NCI-H524 treated with DMSO at 0.1 percent for 48 hours (cell line): ENCODE measurements around the gene ASGR2.
"Not testable (repeated sequence)": the region's sequence is repeated elsewhere in the genome, so short reads cannot be mapped to it uniquely, and the experiment has no call there.

Source experiments
- DNase-seq: peaks from one replicate; lab custom pipeline; 2025; lab: John Stamatoyannopoulos, UW

The ASGR2 gene, protein sequence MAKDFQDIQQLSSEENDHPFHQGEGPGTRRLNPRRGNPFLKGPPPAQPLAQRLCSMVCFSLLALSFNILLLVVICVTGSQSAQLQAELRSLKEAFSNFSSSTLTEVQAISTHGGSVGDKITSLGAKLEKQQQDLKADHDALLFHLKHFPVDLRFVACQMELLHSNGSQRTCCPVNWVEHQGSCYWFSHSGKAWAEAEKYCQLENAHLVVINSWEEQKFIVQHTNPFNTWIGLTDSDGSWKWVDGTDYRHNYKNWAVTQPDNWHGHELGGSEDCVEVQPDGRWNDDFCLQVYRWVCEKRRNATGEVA

DNA sequence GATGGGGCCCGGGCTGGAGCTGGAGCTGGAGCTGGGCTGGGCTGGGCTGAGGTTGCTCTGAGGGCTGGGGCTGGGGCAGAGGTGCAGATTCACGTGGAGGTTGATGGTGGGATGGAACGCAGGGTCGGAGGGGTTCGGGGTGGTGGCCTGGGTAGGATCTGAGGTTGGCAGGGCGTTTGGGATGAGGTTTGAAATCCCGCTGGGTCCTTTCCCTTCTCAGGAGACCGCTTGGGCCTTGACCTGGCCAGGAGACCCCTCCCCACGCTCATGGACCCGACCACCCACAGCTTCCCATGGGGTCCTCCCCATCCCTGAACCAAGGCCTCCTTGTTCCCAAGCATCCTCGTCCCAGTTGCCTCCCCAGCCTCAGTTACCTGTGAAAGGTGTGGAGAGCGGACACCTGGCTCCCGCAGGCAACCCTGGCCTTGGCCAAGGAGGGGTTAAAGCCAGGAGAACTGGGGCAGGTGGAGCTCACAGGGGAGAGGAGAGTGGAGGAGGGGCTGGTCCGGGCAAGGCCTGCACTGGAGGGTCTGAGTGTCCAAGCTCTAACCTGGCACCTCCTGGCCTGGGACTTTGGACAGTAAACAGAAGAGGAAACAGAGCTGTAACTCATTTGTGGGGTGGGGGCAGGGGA lies at the start of gene ASGR2:
Gene ASGR2 (minus strand): TSS at position 582 of the 634 bp plus-strand sequence. CDS start 582 bp downstream, outside the sequence.
- DNase-seq, result no peak

DNA sequence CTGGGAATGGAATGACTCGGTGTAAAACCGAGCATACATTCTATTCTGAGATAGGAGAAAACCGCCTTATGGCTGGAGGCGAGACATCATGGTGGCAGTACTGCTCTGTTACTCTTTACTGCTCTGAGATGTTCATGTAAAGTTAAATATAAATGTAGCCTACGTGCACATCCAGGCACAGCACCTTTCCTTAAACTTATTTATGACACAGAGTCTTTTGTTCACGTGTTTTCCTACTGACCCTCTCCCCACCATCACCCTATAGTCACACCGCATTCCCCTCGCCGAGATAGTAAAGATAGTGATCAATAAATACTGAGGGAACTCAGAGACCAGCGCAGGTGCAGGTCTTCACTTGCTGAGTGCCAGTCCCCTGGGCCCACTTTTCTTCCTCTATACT lies 44.9 kb upstream of the ASGR2 start:
- DNase-seq, result not testable (repeated sequence)

DNA sequence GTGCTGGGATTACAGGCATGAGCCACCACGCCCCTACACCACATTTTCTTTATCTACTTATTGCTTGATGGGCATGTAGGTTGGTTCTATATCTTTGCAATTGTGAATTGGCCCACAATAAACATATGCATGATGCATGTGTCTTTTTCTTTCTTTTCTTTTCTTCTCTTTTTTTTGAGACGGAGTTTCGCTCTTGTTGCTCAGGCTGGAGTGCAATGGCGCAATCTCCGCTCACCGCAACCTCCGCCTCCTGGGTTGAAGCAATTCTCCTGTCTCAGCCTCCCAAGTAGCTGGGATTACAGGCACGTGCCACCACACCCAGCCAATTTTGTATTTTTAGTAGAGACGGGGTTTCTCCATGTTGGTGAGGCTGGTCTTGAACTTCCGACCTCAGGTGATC lies 43.8 kb upstream of the ASGR2 start:
- not testable (repeated sequence) for DNase-seq

DNA sequence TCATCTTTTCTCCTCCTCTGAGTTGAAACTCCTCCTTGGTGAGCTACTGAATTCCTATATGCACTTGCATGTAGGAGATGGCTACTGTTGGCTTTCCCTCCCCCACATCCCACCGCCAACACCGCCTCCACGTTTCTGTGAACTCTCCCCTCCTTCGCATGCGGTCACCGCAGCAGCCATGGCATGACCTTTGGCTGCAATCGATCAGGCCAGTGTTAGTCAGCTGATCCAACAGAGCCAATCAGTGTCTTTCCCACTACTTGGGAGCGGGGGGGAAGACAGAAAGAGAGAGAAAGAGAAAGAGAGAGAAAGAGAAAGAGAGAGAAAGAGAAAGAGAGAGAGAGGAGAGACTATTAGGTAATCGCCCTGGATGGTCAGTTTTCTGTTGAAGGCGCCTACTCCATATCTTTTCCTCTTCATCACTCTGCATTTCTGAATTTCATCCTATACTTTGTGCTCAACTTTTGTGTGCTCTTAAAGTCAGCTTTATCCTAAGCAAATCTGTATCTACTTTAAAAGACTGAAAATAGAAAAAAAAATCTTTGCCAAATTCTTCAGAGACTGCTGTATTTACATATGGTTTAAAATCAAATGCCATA lies 41.8 kb upstream of the ASGR2 start:
- no peak for DNase-seq

DNA sequence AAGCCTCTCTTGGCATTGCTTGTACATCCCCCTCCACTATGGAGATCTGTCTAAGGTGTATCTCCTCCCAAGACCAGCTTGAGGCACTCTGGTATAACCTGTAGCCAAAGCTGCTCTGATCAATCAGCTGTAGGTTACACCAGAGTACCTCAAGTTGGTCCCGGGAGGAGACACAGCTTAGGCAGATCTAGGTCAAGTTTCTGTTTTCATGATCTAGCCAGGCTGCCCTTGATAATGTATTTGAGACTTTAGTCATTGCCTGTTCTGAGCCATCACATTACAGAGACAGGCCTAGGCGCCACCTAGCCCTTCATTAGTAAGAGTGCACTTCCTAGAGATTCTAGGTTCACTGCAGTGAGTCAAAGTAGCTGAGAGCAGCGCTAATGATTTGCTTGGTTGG lies 33.1 kb upstream of the ASGR2 start:
- no peak for DNase-seq

DNA sequence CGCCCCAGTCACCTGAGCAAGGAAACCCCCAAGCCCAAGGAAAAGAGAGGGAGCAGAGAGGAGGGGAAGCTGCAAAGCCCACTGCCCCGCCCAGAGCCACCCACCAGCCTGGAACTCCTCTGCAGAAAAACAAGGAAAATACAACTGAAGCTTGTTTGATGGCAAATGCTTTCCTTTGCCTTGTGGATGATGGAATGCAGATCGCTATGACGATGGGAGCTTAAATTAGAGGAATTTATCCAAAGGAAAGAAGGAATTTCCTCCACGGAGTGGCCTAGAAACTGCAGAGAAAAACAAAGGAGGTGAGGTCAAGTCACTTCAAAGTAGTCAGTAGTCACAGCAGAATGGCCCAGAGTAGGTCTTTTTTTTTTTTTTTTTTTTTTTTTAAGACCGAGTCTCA lies 31.5 kb upstream of the ASGR2 start:
- no peak for DNase-seq

DNA sequence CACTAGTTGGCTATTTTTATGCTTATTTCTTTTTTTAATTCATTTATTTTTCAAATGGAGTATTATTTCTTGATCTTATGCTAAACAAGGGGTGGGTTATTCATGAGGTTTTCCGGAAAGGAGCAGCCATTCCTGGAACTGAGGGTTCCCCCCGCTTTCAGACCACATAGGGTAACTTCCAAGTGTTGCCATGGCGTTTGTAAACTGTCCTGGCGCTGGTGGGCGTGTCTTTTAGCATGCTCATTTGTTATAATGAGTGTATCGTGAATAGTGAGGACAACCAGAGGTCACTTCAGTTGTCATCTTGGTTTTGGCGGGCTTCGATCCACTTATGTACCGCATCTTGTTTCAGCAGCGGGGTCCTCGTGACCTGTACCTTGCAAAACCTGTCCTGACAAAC lies 29.6 kb upstream of the ASGR2 start:
- DNase-seq, result no peak

DNA sequence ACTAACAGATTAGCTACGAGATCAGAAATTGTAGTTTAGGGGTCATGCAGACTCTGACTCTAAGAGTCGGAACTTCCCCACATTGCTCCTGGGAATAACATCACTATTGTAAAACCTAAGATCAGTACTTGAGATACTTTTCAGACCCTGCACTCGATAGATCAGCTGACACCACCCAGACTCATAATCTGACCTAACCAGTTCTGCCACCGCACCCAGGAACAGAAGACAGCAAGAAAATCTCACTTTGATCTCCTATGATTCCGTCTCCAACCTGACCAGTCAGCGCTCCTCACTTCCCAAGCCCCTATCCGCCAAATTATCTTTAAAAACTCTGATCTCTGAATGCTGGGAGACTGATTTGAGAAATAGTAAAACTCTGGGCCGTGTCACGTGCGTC lies 27.2 kb upstream of the ASGR2 start:
- no peak for DNase-seq

DNA sequence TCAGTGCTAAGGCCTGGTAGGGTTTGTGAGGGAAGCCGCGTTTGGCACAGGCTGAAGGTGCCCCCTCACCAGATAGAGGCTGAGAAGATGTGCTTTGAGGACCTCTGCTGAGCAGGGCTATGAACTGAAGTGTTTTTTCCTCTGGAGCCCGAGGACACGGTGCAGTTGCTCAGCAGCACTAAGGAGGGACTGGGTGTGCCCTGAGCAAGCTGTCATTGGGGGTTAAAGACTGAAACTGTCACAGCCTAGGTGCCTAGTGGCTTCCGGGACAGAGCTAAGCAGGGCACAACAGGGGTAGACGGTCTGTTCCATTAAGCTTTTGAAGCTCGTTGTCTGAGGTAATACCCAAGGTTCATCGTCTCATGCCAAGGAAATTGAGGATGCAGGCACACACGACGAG lies 24.8 kb upstream of the ASGR2 start:
- no peak for DNase-seq

DNA sequence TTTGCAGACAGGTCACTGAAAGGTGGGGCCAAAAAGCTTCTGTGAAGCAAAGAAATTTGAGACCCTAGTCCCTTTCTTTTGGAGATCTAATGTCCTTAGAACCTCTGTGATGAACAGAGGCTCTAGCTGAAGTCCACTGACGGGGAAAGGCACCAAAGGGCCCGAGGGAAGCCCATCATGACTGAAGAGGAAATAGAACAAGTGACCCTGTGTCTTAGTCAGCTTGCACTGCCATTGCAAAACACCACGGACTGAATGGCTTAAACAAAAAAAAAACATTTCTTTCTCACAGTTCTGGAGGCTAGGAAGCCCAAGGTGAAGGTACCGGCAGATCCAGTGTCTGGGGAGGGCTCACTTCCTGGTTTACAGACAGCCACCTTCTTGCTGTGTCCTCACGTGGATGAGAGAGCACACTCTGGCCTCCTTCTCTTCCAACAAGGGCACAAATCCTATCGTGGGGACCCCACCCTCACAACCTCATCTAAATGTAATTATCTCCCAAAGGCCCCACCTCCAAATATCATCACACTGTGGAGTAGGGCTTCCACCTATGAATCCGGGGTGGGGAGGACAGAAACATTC lies 24.3 kb upstream of the ASGR2 start:
- DNase-seq, result no peak

DNA sequence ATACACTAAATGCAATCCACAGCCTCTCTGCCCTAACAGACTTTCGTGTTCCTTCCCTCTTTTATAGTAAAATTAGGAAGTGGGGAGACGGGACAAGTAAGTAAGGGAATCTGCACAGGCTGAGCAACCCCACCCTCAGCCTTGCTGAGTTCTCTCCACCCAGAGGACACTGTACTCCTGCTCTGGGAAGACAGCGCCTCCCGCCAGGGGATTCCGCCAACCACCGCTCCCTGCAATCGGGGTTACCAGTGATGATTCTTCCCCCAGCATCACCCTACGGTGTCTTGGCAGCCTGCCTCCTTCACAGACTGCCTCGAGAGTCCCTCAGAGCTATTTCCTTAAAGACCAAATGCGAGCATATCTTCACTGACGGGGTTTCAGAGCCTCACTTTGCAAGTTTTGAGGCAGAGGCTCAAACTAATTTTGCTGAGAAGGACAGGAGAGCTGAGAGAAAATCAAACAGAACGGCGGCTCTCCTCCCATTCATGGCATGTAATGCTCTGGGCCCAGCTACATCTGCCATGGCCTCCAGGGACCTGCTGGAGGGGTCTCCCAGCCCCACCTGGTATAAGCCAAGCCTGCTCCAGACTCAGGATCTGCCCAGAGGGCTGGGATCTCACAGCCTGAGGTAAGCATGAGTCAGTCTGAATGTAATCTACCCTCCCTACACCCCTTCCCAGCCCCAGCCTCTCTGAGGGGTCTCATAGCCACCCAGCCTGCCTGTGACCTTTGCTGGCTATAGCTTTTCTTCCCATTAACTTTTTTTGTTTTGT lies 22.7 kb upstream of the ASGR2 start:
- DNase-seq, result no peak

DNA sequence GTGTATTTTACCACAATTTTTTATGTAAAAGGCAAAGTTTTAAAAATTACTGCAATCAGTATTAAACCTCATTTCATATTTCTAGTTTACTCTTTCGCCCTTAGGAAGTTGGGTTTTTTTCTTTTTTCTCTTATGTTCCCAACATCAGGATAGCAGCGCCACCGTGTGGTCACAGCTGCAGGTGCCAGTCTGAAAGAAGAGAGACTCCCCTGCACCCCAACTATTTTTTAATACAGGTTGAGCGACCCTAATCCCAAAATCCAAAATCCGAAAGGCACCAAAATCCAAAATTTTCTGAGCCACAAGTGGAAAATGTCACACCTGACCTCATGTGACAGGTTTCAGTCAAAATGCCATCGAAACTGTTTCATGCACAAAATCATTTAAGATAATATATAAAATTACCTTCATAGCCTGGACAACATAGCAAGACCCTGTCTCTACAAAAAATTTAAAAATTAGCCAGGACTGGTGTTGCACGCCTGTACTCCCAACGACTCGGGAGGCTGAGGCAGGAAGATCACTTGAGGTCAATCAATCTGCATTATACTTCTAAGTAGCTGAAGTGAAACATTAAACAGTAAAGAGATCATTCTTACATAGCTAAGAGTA lies 21.8 kb upstream of the ASGR2 start:
- DNase-seq, result no peak

DNA sequence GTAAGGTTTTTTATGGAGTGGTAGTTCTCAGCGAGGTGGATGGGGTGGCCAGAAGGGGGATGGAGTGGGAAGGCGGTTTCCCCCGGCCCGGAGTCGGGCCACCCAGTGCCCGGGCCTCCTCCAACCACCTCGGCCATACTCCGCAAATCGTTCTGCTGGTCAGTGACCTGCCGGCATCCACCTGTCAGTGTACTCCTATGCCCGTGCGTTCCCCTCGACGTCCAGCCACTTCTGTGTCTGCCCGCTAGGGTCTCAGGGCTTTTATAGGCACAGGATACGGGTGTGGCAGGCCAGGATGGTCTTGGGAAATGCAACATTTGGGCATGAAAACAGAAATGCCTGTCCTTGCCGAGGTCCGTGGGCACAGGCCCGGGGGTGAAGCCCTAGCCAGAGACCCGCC lies 19.3 kb upstream of the ASGR2 start:
- DNase-seq, result no peak

DNA sequence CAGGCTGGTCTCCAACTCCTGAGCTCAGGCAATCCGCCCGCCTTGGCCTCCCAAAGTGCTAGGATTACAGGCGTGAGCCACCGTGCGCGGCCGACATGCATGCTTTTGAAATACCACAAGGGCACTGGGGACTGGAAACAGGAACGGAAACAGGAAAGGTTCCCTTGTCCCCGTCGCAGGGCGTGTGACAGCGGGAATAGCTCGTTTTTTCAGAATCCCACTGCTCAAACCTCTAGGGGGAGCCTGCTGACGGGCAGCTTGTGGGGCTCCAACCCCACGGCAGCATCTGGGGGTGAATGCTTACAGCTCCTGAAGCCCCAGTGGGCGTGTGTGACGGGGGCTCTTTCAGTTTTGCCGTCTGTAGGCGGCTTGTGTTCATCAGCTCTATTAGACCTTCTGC lies 18.8 kb upstream of the ASGR2 start:
- DNase-seq, result no peak

DNA sequence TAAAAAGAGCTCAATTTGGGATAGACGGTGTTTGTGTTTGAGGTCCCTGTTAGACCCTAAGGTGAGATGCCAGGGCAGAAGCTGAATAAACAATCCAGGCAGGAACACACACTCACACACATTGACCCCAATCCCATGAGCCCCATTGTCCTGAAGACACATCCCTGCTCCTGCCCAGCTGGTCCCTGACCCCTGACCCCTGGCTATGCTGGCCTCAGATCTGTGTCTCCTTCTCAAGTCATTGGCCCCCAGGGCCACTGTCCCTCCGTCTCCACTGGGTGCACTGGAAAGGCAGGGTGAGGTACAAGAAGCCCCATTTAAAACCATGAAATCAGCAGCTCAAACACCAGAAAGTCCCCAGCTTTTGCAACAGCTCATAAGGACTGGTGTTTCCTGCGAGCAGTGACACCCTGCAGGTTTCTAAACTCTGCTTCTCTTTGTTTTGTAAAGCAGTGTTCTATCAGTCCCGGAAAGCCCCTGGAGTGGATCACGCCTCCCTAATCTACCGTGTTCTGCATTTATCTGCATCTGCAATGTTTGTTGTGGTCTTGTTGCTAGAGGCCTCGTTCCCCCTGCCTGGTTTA lies 18.0 kb upstream of the ASGR2 start:
- DNase-seq, result no peak

DNA sequence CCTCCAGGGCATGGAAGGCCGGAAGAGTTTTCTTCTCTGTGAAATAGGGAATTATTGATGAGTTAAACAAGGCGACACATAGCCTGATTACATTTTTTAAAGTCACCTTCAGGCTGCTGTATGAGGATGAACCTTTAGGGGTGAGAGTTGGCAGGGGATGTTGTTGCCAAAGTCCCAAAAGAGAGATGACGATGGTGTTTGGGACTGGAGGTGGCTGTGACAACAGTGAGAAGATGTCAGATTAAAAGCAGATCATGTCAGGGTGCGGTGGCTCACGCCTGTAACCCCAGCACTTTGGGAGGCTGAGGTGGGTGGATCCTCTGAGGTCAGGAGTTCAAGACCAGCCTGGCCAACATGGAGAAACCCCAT lies 16.8 kb upstream of the ASGR2 start:
- no peak for DNase-seq

DNA sequence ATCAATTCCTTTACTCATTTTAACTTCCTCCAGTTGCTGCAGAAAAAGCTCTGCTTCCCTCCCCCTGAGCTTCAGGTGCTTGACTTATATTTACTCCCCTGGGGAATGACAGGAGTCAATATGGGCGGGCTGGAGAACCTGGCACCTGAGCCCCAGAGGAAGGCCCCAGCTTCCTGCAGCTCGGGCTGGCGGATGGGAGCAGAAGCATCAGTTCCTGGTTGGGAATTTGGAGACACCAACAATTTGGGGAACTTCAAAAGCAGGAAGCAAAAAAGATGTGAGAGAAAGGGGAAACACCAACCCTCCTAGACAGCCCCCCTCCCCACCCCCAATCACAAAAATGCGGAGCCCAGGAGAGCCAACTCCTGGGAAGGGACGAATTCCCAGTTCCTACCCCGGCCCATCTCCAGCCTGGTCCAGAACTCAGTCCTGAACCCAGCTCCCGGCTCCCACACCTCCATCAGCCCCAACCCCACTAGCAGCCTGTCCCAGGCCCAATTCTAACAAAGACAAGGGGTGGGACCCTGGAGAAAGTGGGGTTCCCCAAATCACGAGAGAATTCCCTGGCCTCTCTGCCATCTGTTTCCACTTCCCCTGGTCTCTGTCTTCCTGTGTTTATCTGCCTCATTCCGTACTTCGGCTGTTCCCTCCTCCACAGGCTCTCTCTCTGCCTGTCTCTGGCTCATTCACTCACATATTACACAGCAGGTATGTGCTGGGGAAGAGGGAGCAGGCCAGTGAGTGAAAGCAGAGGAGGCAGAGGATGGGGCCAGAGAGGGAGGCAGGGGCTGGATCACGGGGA lies 16.2 kb upstream of the ASGR2 start:
- DNase-seq, result no peak

DNA sequence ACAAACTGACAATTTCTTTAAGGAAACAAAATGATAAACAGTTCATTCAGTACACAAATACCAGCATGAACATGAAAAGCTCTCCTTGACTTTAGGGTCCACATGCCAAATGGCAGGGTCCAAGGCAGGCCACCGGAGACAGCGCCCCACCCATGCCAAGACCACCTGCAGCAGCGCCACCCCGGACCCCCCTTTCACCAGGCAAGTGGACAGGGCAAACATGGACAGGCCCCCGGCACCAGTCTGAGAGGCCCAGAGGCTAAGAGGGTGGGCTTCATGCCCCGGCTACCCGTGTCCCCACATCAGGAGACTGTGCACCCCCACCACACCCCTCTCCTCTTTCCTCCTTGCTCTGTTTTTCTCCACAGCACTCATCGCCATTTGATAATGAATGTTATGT lies 14.7 kb upstream of the ASGR2 start:
- no peak for DNase-seq

DNA sequence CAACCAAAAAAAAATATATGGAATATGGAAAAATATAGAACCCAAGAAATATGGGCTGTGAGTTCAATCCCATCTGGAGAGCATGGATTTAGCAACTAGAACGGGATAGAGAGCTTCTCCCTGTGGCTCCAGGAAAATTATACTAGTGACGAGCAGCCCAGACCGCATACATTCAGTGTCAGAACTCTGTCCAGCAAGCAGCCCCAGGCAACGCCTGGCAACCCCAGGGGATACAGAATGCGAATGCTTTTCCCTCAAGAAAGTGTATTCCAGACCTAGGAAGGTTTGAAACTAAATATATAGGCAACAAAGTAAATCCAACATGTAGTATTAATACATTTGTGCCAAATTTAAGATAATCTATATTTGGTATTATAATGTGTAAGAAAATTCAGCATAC lies 13.5 kb upstream of the ASGR2 start:
- DNase-seq, result no peak

DNA sequence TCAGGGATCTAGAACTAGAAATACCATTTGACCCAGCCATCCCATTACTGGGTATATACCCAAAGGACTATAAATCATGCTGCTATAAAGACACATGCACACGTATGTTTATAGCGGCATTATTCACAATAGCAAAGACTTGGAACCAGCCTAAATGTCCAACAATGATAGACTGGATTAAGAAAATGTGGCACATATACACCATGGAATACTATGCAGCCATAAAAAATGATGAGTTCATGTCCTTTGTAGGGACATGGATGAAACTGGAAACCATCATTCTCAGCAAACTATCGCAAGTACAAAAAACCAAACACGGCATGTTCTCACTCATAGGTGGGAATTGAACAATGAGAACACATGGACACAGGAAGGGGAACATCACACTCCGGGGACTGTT lies 12.9 kb upstream of the ASGR2 start:
- not testable (repeated sequence) for DNase-seq

DNA sequence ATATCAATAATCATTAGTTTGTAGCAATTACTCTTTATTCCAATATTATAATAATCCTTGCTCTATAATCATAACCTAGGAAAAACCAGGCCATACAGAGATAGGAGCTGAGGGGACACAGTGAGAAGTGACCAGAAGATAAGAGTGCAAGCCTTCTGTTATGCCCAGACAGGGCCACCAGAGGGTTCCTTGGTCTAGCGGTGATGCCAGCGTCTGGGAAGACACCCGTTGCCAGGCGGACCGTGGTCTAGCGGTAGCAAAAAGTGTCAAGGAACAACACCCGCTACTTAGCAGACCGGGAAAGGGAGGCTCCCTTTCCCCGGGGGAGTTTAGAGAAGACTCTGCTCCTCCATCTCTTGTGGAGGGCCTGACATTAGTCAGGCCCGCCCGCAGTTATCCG lies 11.8 kb upstream of the ASGR2 start:
- DNase-seq, result not testable (repeated sequence)
